Umbilical cord (tissue), 2 donors: Measurements from ENCODE around the gene OR51I1. TPM values are rescaled to one million over a fixed set of nuclear protein-coding genes. Genes with fewer than 3 reads are reported as not detected.
A peak's percentile ranks its signal among the peaks of the same experiment; 100 is the strongest.

ENCODE experiments used
- DNase-seq: peaks from one replicate; pipeline ENCODE4 v3.0.0-alpha.2; 2015; ENCODE audit warnings: low spot score
- total RNA-seq: library from RNA; depleted of rRNA; stranded (reverse); fragments of >200 nt; gene quantifications from one replicate; pipeline ENCODE4 v1.2.3, GENCODE V29; 2014; ENCODE audit warnings: low replicate concordance; ENCODE audit not compliant: insufficient read depth

OR51I1 gene
- 6.3 TPM for total RNA-seq

- no peak for DNase-seq
Observed at GRCh38 chr11:5441414-5441813, at the start of gene OR51I1. Gene OR51I1 (minus strand): TSS chr11:5441514. CDS start chr11:5441514, 0 bp downstream.

- no peak for DNase-seq
Observed at GRCh38 chr11:5489576-5490357, 48.5 kb upstream of the OR51I1 start.

- DNase-seq = no peak
Observed at GRCh38 chr11:5488798-5489399, 47.6 kb upstream of the OR51I1 start.

- no peak for DNase-seq
Observed at GRCh38 chr11:5488385-5488784, 47.1 kb upstream of the OR51I1 start, which contains the start of gene OR52D1. Gene OR52D1 (plus strand): TSS chr11:5488685. CDS start chr11:5488707, 22 bp downstream.

- DNase-seq = no peak
Observed at GRCh38 chr11:5486421-5486820, 45.1 kb upstream of the OR51I1 start.

- DNase-seq = no peak
Observed at GRCh38 chr11:5486003-5486402, 44.7 kb upstream of the OR51I1 start.

- DNase-seq = peak; percentile 15
Observed at GRCh38 chr11:5476186-5476819, 35.0 kb upstream of the OR51I1 start.

- DNase-seq = no peak
Observed at GRCh38 chr11:5473921-5474320, 32.6 kb upstream of the OR51I1 start.

- DNase-seq = no peak
Observed at GRCh38 chr11:5467527-5467926, 26.2 kb upstream of the OR51I1 start.

GRCh38 chr11:5460983-5461621, 19.8 kb upstream of the OR51I1 start:
- no peak for DNase-seq

- no peak for DNase-seq
Observed at GRCh38 chr11:5449432-5449831, 8.1 kb upstream of the OR51I1 start.

- DNase-seq = no peak
Observed at GRCh38 chr11:5449023-5449422, 7.7 kb upstream of the OR51I1 start, which contains the start of gene OR51I2. Gene OR51I2 (plus strand): TSS chr11:5449323. CDS start chr11:5453489, 4,166 bp downstream.

- DNase-seq = no peak
Observed at GRCh38 chr11:5443835-5444393, 2.6 kb upstream of the OR51I1 start.

- DNase-seq = peak; percentile 40
Observed at GRCh38 chr11:5423131-5423530, 18.2 kb downstream of the OR51I1 start.

- no peak for DNase-seq
Observed at GRCh38 chr11:5421811-5422210, 19.5 kb downstream of the OR51I1 start, which contains the start of gene OR51Q1. Gene OR51Q1 (plus strand): TSS chr11:5422111. CDS start chr11:5422201, 90 bp downstream.

- DNase-seq = no peak
Observed at GRCh38 chr11:5420993-5421392, 20.3 kb downstream of the OR51I1 start.

GRCh38 chr11:5405173-5405572, 36.1 kb downstream of the OR51I1 start:
- DNase-seq = no peak

- no peak for DNase-seq
Observed at GRCh38 chr11:5398936-5399335, 42.4 kb downstream of the OR51I1 start.

GRCh38 chr11:5394091-5394490, 47.2 kb downstream of the OR51I1 start:
- no peak for DNase-seq
